Stimulated activated CD8-positive, alpha-beta memory T cell treated with anti-CD3 and anti-CD28 coated beads, Interleukin-7, amount 100 ng/mL, for 4 hours (primary cell): ENCODE results near the gene SNRPD2.
"Not testable (repeated sequence)": the region's sequence is repeated elsewhere in the genome, so short reads cannot be mapped to it uniquely, and the experiment has no call there.

Experiments used
- DNase-seq, 2 donors: peaks; one replicate each; pipeline ENCODE4 v3.0.0-alpha.2; 2020; ENCODE audit warnings: low read depth in 2 of 2

The SNRPD2 gene

GRCh38 chr19:45705115-45705514 is 13.4 kb upstream of the SNRPD2 start:
- DNase-seq, result no peak

- no peak for DNase-seq
Measured at GRCh38 chr19:45701676-45702075, 9.9 kb upstream of the SNRPD2 start.

DNA sequence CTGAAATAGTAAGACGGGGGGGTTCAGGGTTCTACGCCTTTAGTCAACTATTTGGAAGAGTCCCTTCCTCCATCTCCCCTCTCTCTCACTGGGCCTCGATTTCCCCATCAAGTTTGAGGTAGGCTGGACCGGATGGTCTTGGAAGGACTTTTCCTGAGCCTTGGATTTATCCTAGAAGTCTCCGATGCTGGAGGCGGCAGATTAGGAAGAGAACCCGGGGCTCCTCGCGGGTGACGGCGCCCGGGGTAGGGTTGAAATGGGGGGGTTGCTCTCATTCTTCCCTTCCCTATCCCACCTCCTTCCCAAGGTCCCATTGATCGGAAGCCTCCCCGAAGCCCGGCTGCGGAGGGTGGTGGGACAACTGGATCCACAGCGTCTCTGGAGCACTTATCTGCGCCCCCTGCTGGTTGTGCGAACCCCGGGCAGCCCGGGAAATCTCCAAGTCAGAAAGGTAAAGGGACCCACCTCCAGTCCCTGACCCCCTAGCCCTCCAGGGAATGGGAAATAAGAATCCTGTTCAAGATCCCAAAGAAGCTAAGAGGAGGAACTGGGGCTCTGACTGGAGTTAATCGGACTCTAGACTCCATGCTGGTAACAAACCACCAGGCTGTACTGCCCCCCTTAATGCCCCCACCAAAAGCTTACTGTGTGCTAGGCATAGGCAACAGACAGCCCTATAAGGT is 1.5 kb upstream of the SNRPD2 start:
- DNase-seq, result peak; percentile 59 to 61

DNA sequence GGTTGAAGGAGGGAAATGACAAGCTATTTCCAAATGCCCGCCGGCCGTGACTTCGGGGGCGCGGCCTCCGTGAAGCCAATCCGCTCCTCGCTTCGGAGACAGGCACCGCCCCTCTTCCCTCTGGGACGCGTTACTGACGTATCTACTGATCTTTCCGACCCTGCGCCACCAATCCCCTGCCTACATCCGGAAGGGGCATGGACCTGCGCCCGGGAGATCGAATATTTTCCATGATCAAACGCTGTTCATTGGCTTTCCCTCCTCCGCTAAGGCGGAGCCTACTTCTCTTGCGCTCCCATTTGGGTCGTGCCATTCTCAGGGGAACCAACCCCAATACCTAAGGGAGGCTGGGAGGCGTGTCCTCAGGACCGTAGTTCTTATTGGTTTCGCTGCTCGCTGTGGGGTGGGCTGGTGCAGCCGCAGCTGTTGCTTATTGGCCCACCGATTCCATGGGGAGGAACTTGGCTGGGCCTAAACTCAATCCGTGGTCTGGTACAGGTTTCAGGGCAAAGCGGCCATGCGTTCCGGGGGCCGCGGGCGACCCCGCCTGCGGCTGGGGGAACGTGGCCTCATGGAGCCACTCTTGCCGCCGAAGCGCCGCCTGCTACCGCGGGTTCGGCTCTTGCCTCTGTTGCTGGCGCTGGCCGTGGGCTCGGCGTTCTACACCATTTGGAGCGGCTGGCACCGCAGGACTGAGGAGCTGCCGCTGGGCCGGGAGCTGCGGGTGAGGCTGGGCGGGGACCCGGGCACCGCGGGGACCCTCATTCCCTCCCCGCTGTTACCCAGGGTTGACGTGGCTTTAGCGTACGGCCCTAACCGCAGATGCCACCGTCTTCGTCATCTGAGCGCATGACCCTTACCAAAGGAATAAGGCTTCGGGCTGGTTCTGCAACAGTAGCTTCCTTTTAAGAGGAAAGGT is 693 bp upstream of the SNRPD2 start, which contains the start of gene QPCTL:
QPCTL (plus strand) TSS at position 480 of the 919 bp plus-strand sequence; CDS start at position 518, 38 bp downstream.
- DNase-seq, result peak; percentile 96 to 97

DNA sequence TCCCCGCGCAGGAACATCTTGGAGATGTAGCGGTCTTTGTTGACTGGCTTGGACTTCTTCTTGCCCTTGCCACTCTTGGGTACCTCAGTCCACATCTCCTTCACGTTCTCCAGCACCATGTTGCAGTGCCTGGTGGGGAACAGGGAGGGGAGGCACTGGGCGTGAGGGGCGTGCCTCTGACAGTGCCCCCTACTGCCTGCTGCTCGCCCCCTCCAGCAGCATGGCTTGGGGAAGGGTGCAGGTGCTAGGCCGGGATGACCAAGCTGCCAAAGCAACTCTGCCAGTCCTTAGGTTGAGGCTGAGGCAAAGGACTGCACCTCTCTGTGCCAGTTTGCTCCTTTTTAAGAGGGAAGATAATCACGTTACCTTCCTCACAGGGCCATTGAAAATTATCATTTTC is 4.2 kb downstream of the SNRPD2 start:
- no peak for DNase-seq

DNA sequence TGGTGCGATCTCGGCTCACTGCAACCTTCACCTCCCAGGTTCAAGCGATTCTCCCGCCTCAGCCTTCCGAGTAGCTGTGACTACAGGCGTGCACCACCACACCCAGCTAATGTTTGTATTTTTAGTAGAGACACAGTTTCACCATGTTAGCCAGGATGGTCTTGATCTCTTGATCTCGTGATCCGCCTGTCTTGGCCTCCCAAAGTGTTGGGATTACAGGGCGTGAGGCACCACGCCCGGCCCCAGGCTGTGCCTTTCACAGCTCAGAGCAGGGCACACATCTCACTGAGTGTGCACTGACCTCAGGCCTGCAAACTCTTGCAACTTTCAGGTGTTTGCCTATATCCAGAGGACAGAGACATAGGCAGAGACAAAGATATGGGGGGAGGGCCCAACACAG is 6.7 kb downstream of the SNRPD2 start:
- not testable (repeated sequence) for DNase-seq

- DNase-seq, result no peak
Measured at GRCh38 chr19:45682908-45683307, 8.8 kb downstream of the SNRPD2 start.

GRCh38 chr19:45682117-45682516 is 9.6 kb downstream of the SNRPD2 start:
- DNase-seq, result no peak

DNA sequence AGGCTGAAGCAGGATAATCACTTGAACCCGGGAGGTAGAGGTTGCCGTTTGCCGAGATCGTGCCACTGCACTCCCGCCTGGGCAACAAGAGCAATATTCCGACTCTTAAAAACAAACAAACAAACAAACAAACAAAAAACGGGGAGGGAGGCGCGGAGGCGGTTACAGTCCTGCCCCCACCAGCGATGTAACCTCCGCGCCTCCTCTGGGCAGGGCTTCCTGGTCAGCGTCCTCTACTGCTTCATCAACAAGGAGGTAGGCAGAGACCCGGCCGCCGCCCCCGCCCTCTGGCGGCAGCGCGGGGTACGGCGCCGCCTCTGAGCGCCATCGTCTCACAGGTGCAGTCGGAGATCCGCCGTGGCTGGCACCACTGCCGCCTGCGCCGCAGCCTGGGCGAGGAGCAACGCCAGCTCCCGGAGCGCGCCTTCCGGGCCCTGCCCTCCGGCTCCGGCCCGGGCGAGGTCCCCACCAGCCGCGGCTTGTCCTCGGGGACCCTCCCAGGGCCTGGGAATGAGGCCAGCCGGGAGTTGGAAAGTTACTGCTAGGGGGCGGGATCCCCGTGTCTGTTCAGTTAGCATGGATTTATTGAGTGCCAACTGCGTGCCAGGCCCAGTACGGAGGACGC is 10.2 kb downstream of the SNRPD2 start:
- peak; percentile 51 to 75 for DNase-seq

DNA sequence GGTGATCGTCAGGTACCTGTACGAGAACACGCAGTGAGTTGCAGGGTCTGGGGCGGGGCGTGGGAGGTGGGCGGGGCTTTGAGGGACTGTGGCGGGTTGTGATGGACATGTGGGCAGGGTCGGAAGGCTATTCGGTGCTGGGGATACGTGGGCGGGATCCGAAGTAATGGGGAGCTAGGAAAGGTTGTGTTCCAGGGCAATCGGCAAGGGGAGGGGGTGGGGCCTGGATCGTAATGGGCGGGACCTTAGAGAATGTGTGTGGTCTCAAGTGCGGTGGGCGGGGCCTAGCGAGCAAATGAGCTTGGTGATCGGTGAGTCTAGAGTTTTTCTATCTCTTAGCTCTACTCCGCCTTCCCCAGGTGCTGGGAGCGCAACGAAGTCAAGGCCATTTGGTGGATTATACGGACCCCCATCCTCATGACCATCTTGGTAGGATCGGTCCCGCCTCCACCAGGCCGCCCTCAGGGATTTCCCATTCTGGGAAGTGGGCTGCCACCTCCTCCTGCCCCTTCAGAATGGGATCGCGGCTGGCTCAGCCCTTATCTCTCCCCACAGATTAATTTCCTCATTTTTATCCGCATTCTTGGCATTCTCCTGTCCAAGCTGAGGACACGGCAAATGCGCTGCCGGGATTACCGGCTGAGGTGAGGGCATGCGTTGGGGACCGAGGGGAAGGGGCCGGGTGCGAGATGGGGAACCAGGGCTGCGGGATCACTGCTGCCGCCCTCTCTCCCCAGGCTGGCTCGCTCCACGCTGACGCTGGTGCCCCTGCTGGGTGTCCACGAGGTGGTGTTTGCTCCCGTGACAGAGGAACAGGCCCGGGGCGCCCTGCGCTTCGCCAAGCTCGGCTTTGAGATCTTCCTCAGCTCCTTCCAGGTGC is 14.2 kb downstream of the SNRPD2 start:
- DNase-seq, result peak; percentile 77 to 83

DNA sequence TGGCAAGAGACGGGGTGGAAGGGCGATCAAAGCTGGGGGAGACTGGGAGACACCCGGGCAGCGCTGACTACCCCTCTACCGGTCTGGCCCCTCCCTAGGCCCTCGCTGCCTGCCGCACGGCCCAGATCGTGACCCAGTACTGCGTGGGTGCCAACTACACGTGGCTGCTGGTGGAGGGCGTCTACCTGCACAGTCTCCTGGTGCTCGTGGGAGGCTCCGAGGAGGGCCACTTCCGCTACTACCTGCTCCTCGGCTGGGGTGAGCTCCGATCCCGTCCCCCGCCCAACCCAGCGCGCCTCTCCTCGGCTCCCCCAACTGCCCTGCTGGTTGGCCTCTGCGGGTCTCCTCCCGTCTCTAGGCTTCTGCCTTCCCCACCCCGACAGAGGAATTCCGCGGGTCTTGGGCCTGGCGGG is 14.9 kb downstream of the SNRPD2 start:
- DNase-seq, result peak; percentile 74 to 78

- no peak for DNase-seq
Measured at GRCh38 chr19:45674946-45675345, 16.8 kb downstream of the SNRPD2 start.

DNA sequence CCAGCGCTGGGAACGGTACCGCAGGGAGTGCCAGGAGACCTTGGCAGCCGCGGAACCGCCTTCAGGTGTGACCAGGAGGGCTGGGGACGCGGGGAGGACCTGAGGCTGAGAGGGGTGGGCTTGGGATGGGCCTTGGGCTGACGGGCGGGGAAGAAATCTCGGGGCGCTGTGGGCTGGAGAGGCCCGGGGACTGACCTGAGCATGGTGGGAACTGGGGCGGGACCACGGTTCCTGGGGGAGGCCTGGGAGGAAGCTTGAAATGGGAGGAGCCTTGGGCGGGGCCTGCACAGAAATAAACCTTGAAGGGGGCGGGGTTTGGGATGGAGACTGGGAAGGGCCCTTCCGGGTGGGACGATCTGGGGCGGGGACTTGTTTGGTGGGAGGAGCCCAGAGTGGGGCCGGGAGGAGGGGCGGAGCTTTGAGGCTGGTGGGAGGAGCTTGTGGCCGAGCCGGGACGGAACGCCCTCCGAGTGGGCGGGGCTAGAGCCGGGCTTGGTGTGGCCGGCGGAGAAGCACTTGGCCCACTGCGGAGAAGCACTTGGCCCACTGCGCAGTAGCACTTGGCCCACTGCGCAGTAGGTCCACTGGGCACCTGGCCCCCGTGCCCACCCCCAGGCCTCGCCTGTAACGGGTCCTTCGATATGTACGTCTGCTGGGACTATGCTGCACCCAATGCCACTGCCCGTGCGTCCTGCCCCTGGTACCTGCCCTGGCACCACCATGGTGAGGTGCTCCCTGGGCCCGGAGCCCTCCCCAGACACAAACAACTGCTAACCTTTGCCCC is 20.9 kb downstream of the SNRPD2 start:
- DNase-seq, result peak in 1 of 2 donors; percentile 40

DNA sequence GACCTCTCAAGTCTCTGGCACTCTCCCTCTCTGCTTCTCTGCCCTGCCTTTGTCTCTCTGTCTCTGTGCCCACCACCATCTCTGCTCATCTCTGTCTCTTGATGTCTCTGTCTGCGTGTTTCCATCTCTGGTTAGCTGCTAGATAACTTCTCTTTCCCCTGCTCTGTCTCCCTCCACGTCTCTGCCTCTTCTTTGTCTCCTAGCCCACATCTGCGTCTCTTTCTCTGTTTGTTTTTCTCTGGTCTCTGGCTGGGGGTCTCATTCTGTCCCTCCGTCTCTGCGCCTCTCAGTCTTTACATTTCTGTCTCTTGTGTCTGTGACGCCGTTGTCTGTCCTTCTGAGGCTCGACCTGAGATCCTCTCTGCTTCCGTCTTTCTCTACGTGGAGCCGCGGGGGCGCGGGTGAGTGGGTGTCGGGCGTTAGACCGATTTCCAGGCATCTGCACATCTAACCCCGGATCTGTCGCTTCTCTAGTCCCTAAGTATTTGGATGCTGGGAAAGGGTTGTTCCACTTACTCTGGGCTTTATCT is 23.3 kb downstream of the SNRPD2 start:
- DNase-seq, result peak; percentile 39 to 62

DNA sequence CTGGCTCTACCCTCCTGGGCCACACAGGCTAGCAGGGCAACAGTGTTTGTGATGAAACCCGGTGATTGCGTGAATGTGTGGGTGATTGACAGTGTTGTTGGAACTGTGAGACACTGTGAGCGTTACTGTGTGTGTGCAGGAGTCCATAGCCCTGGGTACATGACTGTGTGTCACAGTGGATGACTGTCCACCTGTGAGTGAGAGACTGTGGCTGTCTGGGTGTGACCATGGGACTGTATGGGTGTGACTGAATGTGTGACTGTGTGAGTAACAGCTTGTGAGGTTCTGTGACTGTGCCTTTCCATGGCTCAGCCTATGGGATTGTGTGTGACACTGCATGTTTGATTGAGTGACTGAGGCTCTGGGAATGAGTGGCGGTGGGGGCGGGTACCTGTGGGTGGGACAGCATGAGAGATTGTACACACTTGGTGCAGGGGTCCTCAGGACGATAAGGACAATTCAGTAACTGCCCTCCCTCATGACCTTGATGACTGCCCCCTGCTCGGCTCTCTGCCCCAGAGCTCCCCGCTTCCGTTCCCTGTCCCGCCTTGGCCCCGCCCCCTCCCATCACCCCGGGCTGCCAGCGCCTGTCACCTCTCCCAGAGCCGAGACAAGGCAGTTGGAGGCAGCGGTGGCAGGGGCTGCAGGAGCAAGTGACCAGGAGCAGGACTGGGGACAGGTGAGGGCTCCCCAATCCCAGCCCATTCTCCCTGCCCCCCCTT is 24.0 kb downstream of the SNRPD2 start, which contains the start of gene GIPR:
GIPR (plus strand) TSS at position 602 of the 722 bp plus-strand sequence. CDS start 1,300 bp downstream, outside the sequence.
- peak; percentile 38 to 53 for DNase-seq

GRCh38 chr19:45664575-45664974 is 27.2 kb downstream of the SNRPD2 start:
- DNase-seq, result no peak

DNA sequence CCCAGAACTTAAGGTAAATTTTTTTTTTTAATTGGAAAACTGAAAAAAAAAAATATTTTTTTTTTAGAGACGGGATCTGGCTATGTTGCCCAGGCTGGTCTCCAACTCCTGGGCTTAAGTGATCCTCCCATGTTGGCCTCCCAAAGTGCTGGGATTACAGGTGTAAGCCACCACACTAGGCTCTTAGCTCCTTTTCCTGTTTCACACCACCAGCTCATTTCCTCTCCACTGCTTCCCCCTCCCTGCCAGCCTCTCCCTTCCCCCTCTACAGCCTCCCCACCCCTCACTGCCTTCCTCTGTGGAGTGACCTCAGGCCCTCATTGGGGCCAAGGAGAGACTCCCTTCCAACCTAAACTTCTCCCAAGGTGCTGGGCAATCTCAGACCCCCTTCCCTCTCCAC is 28.0 kb downstream of the SNRPD2 start:
- no peak for DNase-seq

GRCh38 chr19:45660636-45661035 is 31.1 kb downstream of the SNRPD2 start:
- DNase-seq, result no peak

DNA sequence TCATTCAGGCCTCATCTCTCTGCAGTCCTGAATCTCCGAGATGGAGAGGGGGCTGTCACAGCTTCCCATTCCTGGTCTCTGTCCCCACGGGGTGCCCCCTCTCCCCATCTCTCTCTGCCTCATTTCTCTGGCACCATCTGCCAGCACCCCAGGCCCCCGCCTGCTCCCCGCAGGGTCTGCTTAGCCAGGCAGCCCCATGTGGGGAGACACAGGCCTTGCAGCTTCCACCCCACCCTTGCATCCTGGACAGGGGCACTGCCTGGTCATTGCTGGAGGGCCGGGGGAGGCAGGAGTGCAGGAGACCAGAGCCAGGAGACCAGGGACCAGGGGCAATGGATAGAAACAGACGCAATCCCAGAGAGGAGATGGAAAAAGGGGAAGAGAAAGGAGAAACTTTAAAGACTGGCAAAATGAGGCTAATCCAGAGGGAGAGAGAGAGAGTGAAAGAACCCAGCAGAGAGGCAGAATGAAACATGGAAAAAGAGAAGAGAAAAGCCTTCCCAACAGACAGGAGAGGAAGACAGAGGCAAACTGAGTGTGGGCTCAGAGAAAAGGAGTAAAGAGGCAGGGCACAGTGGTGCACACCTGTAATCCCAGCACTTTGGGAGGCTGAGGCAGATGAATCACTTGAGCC is 32.5 kb downstream of the SNRPD2 start:
- DNase-seq, result no peak
